ENCODE results near the gene SI.

DNA sequence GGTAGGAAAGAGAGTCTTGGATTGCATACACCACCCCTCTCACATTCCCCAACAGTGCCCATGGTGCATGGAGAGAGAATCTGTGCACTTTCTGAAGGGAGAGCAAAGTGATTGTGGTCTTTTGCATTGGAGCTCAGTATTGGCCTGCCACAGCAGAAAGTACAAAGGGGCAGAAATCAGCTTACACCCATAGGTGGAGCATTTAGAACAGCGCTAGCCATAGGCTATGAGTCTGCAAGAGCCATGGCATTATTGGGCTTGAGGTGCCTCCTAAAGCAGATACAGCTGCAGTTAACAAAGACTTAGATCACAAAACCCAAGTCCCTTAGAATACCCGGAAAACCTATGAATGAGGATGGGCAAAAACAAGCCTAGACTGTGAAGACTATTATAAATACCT lies 21.8 kb downstream of the SI start:
- no peak for TF ChIP-seq EZH2 (IDR thresholded peaks at IDR 0.05; ENCODE audit: insufficient read depth, poor library complexity, severe bottlenecking)
- no peak for TF ChIP-seq EZH2phosphoT487 (IDR thresholded peaks at IDR 0.05; ENCODE audit: insufficient read depth, low read depth)
